Measurements from ENCODE around the gene BTK. TPM values are rescaled to one million over a fixed set of nuclear protein-coding genes. Genes with fewer than 3 reads are reported as not detected.

The BTK gene
- total and polyA plus RNA-seq, 9 of the 15 experiments (the other 6 are each of a cell fraction or from before 2014, with no cell fraction given), result 14.9 to 93.4 (median 65.2) TPM

DNA sequence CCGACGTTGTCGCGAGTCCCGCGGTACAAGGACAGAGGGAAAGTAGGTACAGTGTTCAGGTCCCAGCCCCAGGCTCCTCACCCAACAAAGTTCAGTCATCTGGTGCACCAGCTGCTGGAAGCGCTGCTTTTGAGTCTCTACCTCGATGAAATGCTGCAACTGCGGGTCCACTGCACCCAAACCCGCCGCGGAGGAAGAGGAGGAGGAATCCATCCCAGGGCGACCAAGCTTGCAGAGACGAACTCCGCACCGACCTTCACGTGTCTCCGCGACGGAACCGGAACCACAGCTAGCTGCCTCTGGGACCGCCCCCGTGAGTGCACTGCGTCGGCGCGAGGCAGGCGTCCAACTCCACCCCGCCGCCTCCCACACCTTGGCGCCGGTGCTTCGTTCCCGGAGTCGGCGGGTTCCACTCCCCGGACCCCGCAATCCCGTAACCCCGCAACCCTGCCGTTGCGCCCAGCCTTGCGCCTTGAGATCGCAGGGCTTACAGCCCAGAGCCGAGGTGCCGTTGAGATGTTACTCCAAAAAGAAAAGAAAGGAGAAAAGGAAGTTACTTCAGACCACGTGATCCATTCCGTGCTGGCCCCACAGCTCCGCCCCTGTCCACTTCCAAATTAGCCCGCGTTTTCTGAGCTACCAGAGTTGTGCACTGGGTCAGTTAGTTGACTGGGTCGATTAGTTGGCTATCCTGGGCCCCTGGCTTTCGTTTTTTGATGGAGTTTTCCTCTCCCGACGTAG lies 37.4 kb downstream of the BTK start, which contains the start of gene TIMM8A (continued):
- TF ChIP-seq, protein P1, sequence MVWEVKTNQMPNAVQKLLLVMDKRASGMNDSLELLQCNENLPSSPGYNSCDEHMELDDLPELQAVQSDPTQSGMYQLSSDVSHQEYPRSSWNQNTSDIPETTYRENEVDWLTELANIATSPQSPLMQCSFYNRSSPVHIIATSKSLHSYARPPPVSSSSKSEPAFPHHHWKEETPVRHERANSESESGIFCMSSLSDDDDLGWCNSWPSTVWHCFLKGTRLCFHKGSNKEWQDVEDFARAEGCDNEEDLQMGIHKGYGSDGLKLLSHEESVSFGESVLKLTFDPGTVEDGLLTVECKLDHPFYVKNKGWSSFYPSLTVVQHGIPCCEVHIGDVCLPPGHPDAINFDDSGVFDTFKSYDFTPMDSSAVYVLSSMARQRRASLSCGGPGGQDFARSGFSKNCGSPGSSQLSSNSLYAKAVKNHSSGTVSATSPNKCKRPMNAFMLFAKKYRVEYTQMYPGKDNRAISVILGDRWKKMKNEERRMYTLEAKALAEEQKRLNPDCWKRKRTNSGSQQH (CRISPR knock-in tag; IDR thresholded peaks at IDR 0.05), result no peak
- TF ChIP-seq TAF1 (IDR thresholded peaks at IDR 0.05; ENCODE audit: control insufficient read depth, extremely low read depth, insufficient read depth, low read length, severe bottlenecking), result peak; percentile 11
- no peak for TF ChIP-seq ZNF175 (CRISPR knock-in tag; IDR thresholded peaks at IDR 0.05; ENCODE audit: low read depth)
- TF ChIP-seq TEAD1 (CRISPR knock-in tag; IDR thresholded peaks at IDR 0.05), result no peak
- TF ChIP-seq, protein P2, sequence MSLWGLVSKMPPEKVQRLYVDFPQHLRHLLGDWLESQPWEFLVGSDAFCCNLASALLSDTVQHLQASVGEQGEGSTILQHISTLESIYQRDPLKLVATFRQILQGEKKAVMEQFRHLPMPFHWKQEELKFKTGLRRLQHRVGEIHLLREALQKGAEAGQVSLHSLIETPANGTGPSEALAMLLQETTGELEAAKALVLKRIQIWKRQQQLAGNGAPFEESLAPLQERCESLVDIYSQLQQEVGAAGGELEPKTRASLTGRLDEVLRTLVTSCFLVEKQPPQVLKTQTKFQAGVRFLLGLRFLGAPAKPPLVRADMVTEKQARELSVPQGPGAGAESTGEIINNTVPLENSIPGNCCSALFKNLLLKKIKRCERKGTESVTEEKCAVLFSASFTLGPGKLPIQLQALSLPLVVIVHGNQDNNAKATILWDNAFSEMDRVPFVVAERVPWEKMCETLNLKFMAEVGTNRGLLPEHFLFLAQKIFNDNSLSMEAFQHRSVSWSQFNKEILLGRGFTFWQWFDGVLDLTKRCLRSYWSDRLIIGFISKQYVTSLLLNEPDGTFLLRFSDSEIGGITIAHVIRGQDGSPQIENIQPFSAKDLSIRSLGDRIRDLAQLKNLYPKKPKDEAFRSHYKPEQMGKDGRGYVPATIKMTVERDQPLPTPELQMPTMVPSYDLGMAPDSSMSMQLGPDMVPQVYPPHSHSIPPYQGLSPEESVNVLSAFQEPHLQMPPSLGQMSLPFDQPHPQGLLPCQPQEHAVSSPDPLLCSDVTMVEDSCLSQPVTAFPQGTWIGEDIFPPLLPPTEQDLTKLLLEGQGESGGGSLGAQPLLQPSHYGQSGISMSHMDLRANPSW (CRISPR knock-in tag; IDR thresholded peaks at IDR 0.05), result no peak
- no peak for TF ChIP-seq E2F3 (CRISPR knock-in tag; IDR thresholded peaks at IDR 0.05)
- no peak for TF ChIP-seq BRD9 (IDR thresholded peaks at IDR 0.05; ENCODE audit: low read depth, partially characterized antibody)
- TF ChIP-seq, protein P3, sequence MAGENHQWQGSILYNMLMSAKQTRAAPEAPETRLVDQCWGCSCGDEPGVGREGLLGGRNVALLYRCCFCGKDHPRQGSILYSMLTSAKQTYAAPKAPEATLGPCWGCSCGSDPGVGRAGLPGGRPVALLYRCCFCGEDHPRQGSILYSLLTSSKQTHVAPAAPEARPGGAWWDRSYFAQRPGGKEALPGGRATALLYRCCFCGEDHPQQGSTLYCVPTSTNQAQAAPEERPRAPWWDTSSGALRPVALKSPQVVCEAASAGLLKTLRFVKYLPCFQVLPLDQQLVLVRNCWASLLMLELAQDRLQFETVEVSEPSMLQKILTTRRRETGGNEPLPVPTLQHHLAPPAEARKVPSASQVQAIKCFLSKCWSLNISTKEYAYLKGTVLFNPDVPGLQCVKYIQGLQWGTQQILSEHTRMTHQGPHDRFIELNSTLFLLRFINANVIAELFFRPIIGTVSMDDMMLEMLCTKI (IDR thresholded peaks at IDR 0.05; ENCODE audit: partially characterized antibody), result no peak
- no peak for TF ChIP-seq SIRT6 (IDR thresholded peaks at IDR 0.05; ENCODE audit: low read depth, low read length)
- TF ChIP-seq NEUROD1 (IDR thresholded peaks at IDR 0.05; ENCODE audit: borderline replicate concordance, low read depth, low read length, partially characterized antibody), result no peak
- no peak for TF ChIP-seq ZNF146 (CRISPR knock-in tag; IDR thresholded peaks at IDR 0.05; ENCODE audit: unreplicated experiment)
- TF ChIP-seq RBM25 (IDR thresholded peaks at IDR 0.05; ENCODE audit: low read depth, low read length, severe bottlenecking), result no peak
- 0 out of 2 replicates have a peak, but pooled peaks have one; percentile 41 for TF ChIP-seq SMAD4 (CRISPR knock-in tag; conservative IDR thresholded peaks at IDR 0.05)
- no peak for TF ChIP-seq WHSC1 (IDR thresholded peaks at IDR 0.05; ENCODE audit: low read length)
